HG03378 (cell line): Measurements from ENCODE around the gene PTCH2.

ENCODE experiments used
- ATAC-seq: cut with Tn5 transposase; IDR thresholded peaks from one replicate; pipeline ENCODE4 v1.9.1; 2021; ENCODE audit warnings: mild to moderate bottlenecking, moderate library complexity; ENCODE audit not compliant: unreplicated experiment

PTCH2 gene

GRCh38 chr1:44842862-44843655 is at the start of gene PTCH2:
PTCH2 (minus strand) TSS chr1:44843253; CDS start chr1:44842932, 321 bp downstream.
- no peak for ATAC-seq

- ATAC-seq: no peak
These were observed 47.0 kb upstream of the PTCH2 start for GRCh38 chr1:44890007-44890406.

- ATAC-seq: no peak
These were observed 42.4 kb upstream of the PTCH2 start for GRCh38 chr1:44885406-44885805.

DNA sequence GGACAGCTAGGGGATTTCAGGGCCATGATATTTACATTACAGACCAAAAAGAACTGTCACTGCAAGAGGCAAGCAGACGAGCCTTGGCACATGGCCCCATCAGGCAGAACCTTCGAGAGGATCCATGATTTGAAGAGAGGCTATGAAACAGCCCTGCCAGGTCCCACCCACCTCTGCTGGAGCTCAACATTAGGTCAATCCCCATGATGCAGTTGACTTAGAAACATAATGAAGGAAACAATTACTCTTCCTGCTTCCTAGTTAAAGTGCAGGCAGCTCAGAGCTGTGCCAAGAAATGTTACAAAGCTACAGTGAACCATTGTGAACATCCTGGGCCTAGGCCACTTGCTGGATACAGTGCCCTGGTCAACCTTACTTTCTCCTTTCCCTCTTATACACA is 41.7 kb upstream of the PTCH2 start:
- no peak for ATAC-seq

- ATAC-seq: no peak
These were observed 38.1 kb upstream of the PTCH2 start for GRCh38 chr1:44881011-44881632.

DNA sequence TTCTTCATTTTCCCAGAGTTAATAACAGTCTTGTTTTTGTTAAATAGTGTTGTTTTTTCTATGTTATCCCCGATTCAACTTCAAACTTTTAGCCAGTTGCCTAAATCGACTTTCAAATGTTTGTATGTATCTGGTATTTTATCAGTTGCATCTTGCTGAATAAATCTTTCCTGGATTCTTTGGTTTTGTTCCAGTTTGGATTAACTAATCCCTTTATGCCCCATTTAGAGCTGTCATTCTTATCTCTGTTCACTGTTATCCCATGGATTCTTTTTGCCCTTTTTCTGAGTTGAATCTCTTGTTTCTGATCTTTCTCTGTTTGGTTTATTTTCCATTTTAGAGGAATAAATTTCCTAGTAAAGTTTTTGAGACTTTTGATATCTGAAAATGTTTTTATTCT is 31.1 kb upstream of the PTCH2 start:
- no peak for ATAC-seq

DNA sequence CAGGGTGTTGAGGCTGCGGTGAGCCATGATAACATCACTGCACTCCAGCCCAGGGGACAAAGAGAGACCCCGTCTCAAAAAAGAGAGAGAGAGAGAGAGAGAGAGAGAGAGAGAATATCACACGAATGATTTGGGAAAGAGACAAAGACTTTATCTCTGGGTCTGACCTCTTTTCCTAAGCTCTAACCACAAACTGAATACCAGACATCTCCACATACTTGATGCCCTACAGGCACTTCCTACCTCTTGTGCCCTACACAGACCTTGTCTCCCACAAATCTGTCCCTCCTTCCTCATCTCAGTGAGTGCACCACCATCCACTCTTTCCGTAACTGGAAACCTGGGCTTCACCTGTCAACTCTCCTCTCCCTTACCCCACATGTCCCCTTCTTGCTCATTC is 27.0 kb upstream of the PTCH2 start:
- no peak for ATAC-seq

- no peak for ATAC-seq
These were observed 24.7 kb upstream of the PTCH2 start for GRCh38 chr1:44867801-44868200.

- no peak for ATAC-seq
These were observed 19.9 kb upstream of the PTCH2 start for GRCh38 chr1:44862829-44863401.

- no peak for ATAC-seq
These were observed 17.9 kb upstream of the PTCH2 start for GRCh38 chr1:44860891-44861425.

DNA sequence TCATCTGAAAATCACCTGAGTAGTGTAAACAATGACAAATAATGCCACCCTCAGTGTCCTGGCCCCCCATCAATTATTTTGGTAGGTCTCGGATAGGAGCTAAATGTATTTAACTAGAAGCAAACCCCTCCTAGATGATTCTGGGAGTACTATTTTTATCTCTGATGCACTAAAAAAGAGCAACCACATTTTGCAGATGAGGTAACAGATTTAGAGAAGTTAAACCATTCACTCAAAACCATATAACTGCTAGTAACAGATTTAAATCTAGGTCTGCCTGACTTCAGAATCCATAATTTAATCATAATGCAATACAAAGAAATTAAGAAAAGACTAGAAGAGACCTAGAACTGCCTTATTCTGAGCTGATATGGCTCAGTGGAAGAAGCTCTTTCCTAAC is 17.3 kb upstream of the PTCH2 start:
- no peak for ATAC-seq

GRCh38 chr1:44857446-44857845 is 14.4 kb upstream of the PTCH2 start:
- no peak for ATAC-seq

DNA sequence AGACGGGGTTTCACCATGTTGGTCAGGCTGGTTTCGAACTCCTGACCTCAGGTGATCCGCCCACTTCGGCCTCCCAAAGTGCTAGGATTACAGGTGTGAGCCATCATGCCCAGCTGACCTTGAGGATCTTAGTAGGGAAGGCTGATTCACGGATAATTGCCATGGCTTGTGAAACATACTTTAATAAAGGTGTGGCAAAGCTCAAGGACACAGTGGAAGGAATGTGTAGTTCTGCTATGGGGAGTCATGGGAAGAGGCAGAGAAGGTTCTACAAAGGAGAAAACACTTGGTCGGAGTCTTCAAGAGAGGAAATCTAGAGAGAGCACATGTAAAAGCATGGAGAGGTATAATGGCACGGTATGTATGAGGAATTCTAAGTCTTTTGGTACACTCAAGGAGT is 12.7 kb upstream of the PTCH2 start:
- ATAC-seq: no peak

GRCh38 chr1:44854970-44855369 is 11.9 kb upstream of the PTCH2 start:
- ATAC-seq: no peak

GRCh38 chr1:44853201-44853600 is 10.1 kb upstream of the PTCH2 start:
- no peak for ATAC-seq

- ATAC-seq: no peak
These were observed 8.3 kb upstream of the PTCH2 start for GRCh38 chr1:44851308-44851707.

DNA sequence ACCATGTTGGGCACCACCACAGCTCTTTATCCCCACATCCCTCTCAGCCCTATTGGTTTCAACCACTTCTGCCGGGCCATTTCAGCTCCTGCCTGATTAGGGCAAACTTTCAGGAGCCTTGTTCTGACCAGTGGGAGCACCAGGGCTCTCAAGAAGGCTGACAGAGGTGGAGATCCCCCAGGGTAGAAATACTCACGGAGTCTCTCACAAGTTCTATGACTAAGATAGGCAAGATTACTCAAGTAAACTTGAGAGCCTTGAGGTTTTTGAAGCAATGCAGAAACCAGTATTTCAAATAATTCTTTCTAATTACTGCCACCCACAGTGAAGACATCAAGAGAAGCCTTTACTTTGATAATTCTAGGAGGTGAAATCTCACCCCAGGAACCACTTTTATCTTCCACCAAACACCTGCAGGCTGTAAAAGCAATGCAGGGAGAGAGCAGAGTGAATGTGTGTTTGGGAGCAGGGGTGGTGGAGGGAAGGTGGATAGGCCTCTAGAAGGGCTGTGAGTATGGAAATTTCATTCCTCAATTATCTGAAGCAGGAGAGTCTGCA is 6.6 kb upstream of the PTCH2 start:
- no peak for ATAC-seq

DNA sequence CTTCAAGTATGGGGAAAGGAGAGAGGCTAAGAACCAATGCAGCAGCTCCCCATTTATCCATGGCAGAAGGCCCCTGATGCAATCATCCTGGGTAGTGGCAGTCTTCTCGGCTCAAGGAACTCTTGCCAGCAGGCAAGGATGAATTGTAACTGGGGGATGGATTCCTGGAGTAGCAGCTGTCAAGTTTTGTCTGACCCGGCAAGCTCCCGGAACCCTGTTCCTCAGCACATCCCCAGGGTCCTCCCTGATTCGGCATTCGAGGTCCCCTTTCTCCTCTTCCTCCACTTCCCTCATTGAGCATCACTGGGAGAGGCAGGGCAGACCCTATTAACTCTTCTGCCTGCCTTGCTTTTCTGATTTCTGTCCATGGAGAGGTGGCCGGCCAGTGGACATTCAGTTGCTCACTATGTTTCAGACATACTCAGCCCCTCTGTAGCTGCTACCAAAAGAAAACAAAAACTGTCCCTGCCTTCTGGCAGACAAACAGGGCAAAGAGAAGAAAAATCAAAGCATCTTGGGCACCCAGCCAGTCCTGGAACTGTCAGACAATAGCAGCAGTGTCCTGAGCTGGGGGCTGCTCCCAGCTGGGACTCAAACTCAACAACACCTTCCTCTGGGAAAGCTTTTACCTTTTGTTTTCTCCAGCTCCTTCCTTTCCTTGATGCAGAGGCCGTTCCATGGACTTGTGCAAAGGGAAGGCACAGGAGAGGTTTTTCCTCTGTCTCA is 5.6 kb upstream of the PTCH2 start:
- ATAC-seq: no peak

GRCh38 chr1:44847845-44848244 is 4.8 kb upstream of the PTCH2 start:
- no peak for ATAC-seq

DNA sequence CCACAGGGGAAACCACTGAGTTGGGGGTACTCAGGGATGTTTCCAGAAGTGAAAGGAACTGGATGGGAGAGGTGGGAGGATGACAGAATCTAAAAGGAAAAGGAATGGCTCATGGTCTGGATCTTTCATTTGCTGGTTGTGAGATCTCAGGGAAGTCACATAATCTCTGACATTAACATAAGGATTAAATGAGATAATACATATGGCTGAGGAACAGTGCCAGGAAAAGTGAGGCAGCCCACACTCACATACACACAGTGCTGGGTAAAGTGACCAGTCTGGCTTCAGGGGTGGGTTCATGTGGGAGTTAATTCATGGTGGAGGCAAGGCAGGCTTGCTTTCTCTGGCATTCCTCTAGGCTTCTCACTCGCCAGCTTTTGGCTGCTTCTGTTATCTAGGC is 3.9 kb upstream of the PTCH2 start:
- no peak for ATAC-seq

- ATAC-seq: no peak
These were observed 579 bp downstream of the PTCH2 start for GRCh38 chr1:44842486-44842861.
